Fibroblast of villous mesenchyme (primary cell): Measurements from ENCODE around the gene CXCR1. TPM values are rescaled to one million over a fixed set of nuclear protein-coding genes. Genes with fewer than 3 reads are reported as not detected.
A peak's percentile ranks its signal among the peaks of the same experiment; 100 is the strongest.

ENCODE experiments used
- DNase-seq: peaks from one replicate; pipeline ENCODE4 v3.0.0-alpha.2; 2010; ENCODE audit warnings: low read depth
- H3K4me3 ChIP-seq: 2 replicates; pipeline ENCODE4 v1.5.1; 2011; ENCODE audit warnings: low read depth, mild to moderate bottlenecking, low read length
- CTCF ChIP-seq: IDR thresholded peaks from 2 replicates; pipeline ENCODE4 v1.5.1; 2012; ENCODE audit warnings: low read depth, mild to moderate bottlenecking, low read length; ENCODE audit not compliant: insufficient read depth
- total RNA-seq: library from RNA; depleted of rRNA; stranded (reverse); fragments of >200 nt; gene quantifications from 2 replicates; pipeline ENCODE4 v1.2.3, GENCODE V29; 2012

The CXCR1 gene
- total RNA-seq, 1 donor: not detected

- no peak for DNase-seq
Observed at GRCh38 chr2:218149098-218149497, 17.7 kb downstream of the CXCR1 start.

GRCh38 chr2:218146056-218146455 lies 20.7 kb downstream of the CXCR1 start:
- no peak overlapping the region for H3K4me3 ChIP-seq
- no peak for TF ChIP-seq CTCF
- peak; percentile 76 for DNase-seq

More at GRCh38 chr2:218149098-218149497, 17.7 kb downstream of the CXCR1 start:
- TF ChIP-seq CTCF: no peak
- no peak overlapping the region for H3K4me3 ChIP-seq

GRCh38 chr2:218145124-218145523 lies 21.6 kb downstream of the CXCR1 start:
- no peak overlapping the region for H3K4me3 ChIP-seq
- peak; percentile 88 for DNase-seq
- TF ChIP-seq CTCF: no peak

GRCh38 chr2:218138047-218138446 lies 28.7 kb downstream of the CXCR1 start:
- TF ChIP-seq CTCF: no peak
- DNase-seq: no peak

GRCh38 chr2:218137514-218137913 lies 29.2 kb downstream of the CXCR1 start:
- no peak overlapping the region for H3K4me3 ChIP-seq
- no peak for DNase-seq
- no peak for TF ChIP-seq CTCF

More at GRCh38 chr2:218138047-218138446, 28.7 kb downstream of the CXCR1 start:
- no peak overlapping the region for H3K4me3 ChIP-seq

- H3K4me3 ChIP-seq: no peak overlapping the region
- DNase-seq: no peak
- no peak for TF ChIP-seq CTCF
Observed at GRCh38 chr2:218130822-218131221, 35.9 kb downstream of the CXCR1 start.

- no peak for DNase-seq
- no peak for TF ChIP-seq CTCF
- H3K4me3 ChIP-seq: no peak overlapping the region
Observed at GRCh38 chr2:218130377-218130776, 36.4 kb downstream of the CXCR1 start.
